ENCODE measurements around the gene FN3K.
A peak's percentile ranks its signal among the peaks of the same experiment; 100 is the strongest.

Gene FN3K

DNA sequence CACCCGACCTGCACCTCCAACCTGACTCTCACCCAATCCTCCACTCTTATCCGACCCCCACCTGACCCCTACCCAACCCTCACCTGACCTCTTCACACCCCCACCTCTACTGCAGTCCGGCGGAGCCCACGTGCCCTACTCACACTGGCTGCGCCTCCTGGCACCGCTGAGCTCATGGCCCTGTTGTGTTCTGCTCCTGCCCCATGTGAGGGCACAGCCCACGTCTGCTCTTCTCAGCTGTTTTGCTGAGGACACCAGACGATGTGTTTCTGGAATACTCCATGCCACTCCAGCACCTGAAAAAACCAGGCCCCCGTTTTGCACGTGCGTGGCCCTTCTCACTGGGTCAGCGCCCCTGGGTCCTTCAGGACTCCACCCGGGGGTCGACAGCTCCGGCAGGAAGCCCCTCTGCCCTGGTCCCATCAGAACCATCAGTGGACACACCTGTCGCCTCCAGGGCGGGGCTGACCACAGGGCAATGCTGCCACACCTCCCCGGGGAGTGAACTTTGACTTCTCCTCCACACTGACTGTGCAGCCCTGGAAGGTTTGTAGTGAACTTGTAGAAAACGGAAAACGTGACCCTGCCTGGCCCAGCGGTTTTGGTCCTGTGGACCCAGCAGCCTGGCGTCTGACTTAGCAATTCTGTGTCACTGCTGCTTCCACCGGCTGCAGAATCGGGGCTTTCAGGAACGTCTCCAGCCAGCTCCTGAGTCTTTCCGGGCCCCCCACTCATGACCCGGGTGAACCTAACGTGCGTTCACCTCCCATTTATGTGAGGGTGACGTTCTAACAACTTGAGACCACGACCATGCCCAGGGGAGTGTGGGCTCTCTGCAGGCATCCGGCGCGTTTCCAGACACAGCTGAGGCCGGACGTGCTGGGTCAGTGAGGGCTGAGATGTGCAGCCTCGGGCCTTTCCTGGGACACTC is 31.2 kb upstream of the FN3K start:
- DNase-seq (ENCODE audit: low read depth) = no peak

DNA sequence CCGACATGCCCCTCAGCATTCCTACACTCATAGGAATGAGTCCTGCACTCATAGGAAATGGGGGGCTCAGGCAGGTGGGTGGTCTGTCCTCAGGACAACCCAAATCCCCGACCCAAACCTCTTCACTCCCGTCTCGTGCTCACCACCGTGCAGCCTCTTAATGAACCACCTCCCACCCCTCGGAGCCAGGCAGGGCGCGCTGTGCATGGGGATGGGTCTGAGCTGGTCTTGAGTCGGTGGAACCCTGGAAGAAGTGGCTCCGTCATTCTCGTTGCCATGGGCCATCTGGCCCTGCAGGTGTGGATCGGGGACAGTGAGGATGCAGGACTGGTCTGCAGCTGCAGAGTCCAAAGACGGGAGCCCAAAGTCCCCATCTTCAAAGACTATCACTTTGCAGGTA is 30.5 kb upstream of the FN3K start:
- DNase-seq (ENCODE audit: low read depth) = no peak

DNA sequence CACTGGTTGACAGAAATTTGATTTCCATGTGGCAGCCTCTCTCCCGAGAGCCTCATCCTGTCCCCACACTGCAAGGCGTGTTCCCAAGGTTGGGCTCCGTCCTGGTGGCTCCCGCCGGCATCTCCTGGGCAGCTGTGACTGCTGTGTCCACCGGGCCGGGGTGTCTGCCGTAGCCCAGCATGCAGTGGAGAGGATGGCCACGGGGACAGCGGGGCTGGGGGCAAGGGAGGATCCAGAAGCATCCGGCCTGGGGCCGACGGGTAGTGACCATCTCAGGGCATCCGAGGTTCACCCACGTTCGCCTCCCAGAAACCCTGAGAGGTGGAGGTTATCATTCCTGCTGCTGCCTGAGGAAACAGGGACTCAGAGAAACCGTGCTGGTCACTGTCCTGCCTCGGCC is 29.7 kb upstream of the FN3K start:
- no peak for DNase-seq (ENCODE audit: low read depth)

DNA sequence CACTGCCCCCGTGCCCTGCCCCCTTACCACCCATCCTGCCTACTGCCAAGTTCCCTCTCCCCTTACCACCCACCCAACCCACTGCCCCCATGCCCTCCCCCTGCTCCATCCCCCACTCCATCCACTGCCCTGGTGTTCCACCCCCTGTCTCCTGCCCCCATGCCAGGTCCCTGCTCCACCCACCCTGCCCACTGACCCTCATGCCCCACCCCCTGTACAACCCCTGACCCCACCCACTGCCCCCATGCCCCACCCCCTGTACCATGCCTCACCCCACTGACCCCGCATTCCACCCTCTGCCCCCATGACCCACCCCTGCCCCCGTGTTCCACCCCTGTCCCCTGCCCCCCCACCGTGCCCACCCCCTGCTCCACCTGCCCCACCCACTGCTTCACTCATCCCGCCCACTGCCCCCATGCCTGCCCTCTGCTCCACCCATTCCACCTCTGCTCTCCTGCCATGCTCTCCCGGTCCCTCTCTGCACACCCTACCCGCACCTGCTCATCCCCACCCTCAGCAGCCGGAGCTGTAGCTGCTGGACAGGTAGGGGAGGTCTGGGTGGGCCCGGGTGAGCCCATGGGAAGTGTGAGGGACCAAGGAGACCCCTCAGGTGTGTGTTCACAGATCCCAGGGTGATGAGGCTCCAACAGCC is 26.3 kb upstream of the FN3K start:
- DNase-seq (ENCODE audit: low read depth) = no peak

DNA sequence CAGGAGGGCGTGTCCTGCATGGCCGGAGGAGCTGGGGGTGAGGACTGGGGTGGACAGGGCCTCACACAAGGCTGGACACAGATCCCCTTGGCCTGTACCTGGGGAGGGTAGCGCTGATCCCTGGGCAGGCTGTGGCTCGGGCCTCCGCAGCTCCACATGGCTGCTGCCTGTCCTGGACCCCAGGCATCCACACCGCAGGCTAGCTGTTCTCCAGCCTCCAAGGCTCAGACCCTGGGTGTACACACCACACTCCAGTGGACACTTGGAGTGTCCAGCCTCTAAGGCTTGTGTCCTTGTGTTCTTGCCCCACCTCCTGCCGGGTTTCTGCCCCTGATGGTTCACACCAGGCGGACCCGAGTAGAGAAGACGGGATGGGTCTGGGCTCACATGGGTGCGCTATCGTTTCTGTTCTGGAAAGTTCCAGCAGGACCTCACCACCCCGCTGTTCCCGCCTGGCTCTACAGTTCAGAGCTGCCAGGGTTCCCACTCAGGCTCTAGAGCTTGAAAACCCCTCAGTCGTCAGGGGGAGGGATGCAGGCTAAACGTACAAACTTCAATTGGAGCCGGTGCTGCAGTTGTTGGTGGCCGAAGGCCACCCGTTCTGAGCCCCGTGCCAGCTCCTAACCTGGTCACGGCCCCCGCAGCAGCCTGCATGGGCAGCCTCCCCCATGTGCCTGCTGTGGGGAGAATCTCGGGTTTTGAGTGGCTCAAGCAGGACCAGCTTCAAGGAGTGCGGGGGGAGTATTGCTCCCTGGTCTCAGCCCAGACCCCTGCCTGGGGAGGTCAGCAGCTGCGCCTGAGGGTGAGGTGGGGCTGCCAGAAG is 25.5 kb upstream of the FN3K start:
- no peak for DNase-seq (ENCODE audit: low read depth)

DNA sequence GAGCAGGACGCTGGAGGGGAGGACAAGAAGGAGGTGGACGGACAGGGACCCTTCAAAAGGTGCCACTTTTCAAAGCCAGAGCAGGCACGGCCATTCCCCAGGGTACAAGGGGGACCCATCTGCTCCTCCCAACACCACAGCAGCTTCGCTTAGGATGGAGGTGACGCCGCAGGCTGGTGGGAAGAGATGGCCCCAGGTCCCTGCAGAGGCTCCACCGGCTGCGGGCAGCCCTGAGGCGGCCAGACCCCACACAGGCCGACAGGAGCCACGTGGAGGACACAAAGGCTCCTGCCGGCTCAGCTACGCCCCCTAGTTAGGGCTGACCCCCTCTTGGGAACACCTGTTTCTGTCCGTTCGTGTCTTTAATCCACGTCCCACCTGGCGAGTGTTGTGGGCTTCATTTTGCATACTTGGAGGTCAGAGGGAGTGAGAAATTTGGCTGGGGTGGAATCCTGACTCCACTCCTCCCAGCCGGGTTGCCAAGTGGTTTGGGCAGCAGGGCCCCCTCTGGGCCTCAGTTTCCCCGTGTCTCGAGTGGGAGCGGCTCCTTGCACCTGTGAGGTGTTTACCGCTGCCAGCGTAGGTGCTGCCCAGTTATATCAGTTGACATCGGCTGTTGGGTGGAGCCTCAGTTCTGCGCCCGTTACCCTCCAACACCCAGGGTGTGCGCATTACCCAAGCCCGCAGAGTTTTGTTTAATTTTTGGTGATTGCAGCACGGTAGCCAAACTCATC is 24.7 kb upstream of the FN3K start:
- no peak for DNase-seq (ENCODE audit: low read depth)

DNA sequence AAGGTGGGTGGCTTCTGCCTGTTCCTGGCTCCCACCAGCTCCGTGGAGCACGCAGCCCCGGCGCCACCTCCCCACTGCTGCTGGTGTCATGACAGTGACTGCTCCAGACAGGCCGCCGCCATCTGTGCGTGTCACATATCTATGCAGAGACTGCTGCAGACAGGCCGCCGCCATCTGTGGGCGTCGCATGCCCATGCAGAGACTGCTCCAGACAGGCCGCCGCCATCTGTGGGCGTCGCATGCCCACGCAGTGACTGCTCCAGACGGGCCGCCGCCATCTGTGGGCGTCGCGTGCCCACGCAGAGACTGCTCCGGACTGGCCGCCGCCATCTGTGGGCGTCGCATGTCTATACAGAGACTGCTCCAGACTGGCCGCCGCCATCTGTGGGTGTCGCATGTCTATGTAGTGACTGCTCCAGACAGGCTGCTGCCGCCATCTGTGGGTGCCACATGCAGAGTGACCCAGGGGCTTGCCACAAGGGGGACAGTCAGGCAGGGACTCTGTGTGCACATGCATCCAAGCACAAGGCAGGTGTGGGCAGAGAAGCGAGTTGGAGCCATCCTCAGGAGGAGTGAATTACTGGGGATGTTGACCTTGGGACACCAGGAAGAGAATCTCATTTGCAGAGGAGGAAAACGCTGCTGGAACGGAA is 22.2 kb upstream of the FN3K start:
- no peak for DNase-seq (ENCODE audit: low read depth)

DNA sequence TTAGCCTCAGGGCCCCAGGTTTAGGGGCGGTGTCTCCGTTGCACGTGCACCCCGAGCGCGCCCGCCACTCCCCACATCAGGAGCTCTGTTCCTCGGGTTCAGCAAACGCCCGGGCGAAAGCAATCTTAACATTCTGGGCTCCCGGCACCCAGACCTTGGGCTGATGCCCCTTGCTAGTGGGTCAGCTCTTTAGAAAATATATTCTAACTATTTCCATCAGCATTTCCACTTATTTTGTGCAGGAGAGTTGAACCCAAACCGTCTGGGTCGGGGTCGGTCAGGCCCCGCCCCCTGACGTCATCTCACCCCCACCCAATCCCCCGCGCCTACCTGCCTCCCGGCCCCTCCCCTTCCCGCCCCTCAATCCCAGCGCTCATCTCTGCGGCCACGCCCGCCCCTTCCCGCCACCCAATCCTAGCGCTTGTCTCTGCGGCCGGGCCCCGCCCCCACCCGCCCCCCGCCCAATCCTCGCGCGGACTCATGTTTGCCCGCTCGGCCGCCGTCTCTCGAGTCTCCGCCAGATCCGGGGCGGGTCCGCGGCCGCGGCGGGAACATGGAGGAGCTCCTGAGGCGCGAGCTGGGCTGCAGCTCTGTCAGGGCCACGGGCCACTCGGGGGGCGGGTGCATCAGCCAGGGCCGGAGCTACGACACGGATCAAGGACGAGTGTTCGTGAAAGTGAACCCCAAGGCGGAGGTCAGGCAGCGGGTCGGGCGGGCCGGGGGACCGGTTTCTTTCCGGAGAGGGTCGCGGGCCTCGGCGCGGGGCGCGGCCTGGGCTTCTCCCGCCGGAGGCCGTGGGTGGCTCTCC is 19.0 kb upstream of the FN3K start, which contains the start of gene FN3KRP:
TSS of gene FN3KRP (plus strand) at position 504 of the 808 bp plus-strand sequence. CDS start at position 554, 50 bp downstream.
- DNase-seq (ENCODE audit: low read depth) = peak; percentile 74

DNA sequence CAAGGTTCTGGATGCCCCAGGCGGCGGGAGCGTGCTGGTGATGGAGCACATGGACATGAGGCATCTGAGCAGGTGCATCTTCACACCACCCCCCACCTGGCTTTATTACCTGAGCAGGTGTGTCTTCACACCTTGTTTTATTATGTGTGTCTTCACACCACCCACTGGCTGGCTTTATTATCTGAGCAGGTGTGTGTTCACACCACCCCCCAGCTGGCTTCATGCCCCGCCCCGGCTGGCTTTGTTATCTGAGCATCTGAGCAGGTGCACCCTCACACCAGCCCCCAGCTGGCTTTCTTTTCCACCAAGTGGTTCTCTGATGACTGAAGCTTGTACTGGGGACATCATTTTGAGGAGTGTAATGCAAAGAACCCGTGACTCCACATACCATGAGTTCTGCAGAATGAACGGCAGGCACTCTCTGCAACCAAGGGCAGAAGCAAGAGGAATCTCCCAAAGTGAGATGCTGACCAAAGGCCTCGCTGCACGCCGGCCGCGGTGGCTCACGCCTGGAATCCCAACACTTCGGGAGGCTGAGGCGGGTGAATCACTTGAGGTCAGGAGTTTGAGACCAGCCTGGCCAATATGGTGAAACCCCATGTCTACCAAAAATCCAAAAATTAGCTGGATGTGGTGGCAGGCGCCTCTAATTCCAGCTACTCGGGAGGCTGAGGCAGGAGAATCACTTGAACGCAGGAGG is 16.3 kb upstream of the FN3K start:
- no peak for DNase-seq (ENCODE audit: low read depth)

DNA sequence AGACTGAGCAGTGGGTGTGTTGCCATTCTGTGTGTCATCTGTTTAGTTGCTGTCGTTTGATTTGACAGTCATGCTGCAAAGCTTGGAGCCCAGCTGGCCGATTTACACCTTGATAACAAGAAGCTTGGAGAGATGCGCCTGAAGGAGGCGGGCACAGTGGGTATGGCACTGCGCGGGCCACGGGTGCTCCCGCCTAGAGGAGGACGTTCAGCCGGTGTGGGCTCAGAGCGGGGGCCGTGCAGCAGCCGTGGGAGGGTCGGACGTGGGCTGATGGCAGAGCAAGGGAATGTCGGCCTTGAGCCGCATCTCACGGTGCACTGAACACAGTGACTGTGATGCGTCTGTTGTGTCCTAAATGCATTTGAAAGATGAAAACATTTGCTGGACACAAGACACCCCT is 15.2 kb upstream of the FN3K start:
- DNase-seq (ENCODE audit: low read depth) = no peak

DNA sequence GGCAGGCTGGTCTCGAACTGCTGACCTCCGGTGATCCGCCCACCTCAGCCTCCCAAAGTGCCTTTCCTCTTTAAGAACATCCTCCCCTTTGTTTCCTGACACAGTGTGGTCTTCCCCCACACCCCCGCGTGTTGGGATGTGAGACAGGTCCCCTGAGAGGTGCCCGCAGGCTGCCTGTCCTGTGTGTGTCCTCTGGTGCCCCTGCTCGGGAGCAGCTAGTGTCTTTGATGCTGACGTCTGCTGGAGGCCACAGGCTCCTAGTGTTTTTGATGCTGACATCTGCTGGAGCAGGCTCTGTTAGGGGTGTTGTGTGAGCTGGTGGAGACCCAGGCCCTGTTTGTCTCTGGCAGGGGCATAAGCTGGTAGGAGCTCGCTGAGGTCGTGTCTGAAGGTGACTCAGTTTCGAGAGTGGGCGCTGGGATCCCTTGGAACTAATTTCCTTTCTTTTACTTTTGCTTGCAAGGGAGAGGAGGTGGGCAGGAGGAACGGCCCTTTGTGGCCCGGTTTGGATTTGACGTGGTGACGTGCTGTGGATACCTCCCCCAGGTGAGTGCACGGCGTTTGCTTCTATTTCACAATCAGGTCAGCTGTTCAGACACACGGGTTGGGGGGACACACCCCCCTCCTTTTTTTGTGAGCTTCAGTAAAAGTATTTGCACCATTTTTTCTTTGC is 12.9 kb upstream of the FN3K start:
- DNase-seq (ENCODE audit: low read depth) = no peak

DNA sequence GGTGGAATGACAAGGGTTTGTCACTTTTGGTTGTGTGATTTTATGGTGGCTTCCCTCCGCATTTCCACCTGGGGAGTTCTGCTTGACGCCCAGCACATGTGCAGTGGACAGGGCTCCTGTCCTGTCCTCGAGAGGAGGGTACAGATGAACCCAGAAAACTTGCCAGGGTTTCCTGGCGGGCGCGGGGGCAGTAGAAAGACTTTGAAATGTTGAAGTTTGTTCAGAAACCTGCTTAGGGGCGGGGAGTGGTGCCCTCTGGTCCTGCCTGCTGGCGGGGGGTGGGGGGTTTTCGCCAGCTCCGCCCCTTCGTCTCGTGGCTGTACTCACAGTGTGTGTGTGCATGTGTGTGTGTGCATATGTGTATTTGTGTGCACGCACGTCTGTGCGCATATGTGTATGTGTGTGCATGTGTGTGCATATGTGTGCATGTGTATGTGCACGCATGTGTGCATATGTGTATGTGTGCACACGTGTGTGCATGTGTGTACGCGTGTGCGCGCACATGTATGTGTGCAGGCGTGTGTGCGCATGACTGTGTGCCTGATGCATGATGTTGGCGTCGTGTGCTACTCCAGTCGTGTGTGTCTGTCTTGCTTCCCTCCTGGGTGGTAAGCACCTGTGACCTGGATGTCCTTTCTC is 12.1 kb upstream of the FN3K start:
- DNase-seq (ENCODE audit: low read depth) = no peak

DNA sequence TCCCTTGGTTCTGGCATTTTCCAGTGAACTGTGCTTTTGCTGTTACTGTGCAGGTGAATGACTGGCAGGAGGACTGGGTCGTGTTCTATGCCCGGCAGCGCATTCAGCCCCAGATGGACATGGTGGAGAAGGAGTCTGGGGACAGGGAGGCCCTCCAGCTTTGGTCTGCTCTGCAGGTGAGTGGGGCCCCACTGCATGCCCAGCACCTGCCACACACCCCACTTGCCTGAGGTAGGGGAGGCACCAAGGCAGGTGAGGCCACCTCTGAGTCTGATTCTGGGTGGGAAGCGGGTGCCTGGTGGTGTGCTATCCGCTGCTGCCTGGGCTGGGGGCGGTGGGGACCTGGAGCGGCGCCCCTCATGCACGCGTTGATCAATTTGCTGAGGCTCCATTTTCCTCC is 9.0 kb upstream of the FN3K start:
- DNase-seq (ENCODE audit: low read depth) = no peak

DNA sequence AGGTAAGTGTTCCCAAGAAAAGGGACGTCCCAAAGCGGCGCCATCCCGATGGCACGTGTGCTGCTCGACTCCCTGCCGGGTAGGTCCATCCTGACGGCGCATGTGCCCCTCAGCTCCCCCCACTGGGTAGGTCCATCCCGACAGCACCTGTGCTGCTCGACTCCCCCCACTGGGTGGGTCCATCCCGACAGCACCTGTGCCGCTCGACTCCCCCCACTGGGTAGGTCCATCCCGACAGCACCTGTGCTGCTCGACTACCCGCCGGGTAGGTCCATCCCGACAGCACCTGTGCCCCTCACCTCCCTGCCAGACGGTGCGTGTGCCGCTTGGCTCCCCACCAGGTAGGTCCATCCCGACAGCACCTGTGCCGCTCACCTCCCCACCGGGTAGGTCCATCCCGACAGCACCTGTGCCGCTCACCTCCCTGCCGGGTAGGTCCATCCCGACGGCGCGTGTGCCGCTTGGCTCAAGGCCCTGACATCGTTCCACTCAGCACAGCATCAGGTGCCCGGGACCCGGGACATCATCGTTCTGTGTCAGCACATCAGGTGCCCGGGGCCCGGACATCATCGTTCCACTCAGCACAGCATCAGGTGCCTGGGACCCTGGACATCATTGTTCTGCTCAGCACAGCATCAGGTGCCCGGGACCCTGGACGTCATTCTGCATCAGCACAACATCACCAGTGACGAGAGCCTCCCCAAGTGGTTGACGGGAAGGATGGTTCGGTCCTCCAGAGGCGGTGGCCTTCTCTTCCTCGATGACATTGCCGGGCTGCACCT is 5.7 kb upstream of the FN3K start:
- no peak for DNase-seq (ENCODE audit: low read depth)

DNA sequence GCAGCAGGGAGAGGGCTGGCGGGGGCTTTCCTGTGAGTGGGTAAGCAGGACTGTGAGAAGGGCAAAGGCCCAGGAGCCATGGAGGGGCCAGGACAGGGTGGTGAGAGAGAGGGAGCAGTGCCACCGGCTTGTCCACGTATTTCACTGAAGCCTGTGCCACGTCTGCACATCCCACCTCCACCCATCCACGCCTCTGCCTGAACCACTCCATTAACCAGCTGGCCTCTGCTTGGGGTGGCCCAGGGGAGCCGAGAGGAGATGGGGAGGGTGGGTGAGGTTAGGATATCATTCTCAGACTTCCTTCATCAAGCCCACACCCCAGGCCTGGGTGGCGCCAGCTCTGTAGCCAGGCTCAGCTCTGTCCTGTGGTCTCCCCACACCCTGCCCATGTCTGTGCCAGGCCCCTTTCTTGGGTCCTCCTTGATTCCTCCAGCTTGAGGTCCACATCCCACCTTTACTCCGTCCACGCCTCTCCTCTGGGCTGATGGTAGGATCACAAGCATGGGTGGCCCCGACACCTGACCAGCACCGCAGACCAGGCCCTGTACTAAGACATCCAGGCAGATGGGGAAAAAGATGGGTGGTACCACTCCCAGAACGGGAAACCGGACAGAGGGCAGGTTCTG is 3.2 kb upstream of the FN3K start:
- no peak for DNase-seq (ENCODE audit: low read depth)

DNA sequence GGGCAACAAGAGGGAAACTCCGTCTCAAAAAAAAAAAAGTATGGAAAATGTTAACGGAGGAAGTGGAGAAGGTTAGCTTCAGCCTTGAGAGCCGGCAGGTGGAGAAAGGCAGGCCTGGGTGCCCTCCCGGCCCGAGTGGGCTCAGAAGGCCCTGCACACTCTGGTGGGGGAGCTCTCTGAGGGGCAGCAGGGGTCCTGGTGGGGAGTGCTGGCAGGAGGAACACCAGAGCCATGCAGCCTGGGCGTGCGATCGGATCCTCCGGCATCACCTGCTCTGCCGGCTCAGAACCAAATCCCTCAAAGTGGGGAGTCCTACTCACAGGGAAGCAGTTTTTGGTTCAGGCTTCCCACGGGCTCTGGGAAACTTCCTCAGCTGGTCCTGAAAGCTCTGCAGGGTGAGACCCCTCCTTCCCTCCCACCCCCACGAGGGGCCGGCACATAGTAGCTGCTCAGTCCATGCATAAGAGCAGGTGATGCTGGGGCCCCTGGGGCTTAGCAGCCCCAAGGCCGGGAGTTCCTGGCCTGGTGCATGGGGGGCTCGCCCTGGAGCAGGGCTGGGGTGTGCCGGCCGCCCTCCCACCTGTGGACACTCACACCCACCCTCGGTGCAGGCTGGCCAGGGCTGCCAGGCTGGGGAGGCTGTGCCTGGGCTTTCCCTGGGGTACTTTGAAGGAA is 1.2 kb downstream of the FN3K start:
- DNase-seq (ENCODE audit: low read depth) = no peak
